HTERT RPE-1 (cell line): ENCODE results near the gene TAS2R13.

Experiments used
- in situ Hi-C: fragments of 300-500 bp; cut with MboI; formaldehyde crosslinking; loops from 4 replicates; pipeline ENCODE4 v1.14.3; 2020; ENCODE audit warnings: low sequenced_read_pairs

The TAS2R13 gene

DNA sequence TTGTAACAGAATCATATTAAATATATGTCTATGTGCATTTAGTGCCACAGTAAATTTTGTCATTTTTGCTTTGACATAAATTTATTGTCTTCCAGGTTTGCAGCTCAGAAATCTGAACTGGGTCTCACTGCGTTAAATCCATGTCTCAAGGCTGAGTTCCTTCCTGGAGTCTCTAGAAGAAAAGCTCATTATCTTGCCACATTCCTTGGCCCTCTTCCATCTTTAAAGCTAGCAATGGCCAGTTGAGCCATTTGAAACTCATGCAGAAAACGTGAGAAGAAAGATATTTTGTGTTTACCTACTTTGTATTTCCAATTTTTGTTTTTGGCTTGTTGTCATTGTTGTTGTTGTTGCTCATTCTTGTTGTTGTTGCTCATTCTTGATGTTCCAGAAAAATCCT, 36.0 kb downstream of the TAS2R13 start:
- in situ Hi-C loops: no loop called here

GRCh38 chr12:10867381-10867780, 42.0 kb downstream of the TAS2R13 start:
- in situ Hi-C loops: no loop called here

DNA sequence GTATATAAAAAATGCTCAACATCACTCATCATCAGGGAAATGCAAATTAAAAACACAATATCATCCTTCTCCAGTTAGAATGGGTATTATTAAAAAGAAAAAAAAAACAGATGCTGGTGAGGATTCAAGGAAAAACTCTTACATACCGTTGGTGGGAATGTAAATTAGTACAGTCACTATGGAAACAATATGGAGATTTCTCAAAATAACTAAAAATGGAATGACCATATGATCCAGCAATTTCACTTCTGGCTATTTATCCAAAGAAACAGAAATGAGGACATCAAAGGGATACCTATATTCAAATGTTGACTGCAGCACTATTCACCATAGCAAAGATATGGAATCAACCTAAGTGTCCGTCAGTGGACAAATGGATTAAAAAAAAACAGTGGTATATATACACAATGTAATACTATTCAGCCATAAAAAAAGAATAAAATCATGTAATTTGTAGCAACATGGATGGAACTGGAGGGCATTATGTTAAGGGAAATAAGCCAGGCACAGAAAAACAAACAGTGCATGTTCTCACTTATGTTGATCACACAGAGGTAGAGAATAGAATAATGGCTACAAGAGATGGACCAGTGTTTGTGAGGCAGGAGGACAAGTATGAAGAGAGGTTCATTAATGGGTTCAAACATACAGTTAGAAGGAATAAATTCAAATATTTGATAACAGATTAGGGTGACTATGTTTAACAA, 45.7 kb downstream of the TAS2R13 start:
- in situ Hi-C loops: no loop called here

DNA sequence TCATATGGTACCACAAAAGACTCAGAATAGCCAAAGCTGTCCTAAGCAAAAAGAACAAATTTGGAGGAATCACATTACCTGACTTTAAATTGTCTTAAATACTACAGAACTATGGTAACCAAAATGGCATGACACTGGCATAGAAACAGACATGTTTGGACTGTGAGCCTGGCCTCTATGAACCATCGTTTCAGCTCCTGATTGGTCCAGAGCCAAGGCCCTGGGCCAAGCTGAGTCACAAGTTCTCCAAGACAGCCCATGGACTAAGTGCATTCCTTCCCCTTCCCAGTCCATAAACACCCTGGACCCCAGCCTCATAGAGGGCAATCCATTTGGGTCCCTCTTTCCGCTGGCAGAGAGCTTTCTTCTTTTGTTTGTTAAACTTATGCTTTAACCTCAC, 48.0 kb downstream of the TAS2R13 start:
- in situ Hi-C loops: no loop called here
